Heart left ventricle (tissue), 16 donors: ENCODE data around the gene PAXX. TPM values are rescaled to one million over a fixed set of nuclear protein-coding genes. Genes with fewer than 3 reads are reported as not detected.
A peak's percentile ranks its signal among the peaks of the same experiment; 100 is the strongest.

Source experiments
- ATAC-seq, 4 donors: fragments of 200-7000 bp; cut with Tn5 transposase; one replicate each; pipeline ENCODE4 v1.9.1; 2020 to 2022; ENCODE audit warnings: moderate library complexity in 4 of 4, mild to moderate bottlenecking in 3 of 4, moderate number of reproducible peaks in 1 of 4
- DNase-seq, 5 donors: peaks; one replicate each; pipeline ENCODE4 v3.0.0-alpha.2; 2020
- H3K27ac ChIP-seq, 12 donors: fragments of 200-600 bp; sonication (generic) in 4 of 12; one replicate each; pipeline versions ENCODE4 v1.5.0 to v1.8.0; 2016 to 2022; ENCODE audit warnings: mild to moderate bottlenecking in 2 of 12
- H3K27me3 ChIP-seq, 9 donors: fragments of 200-600 bp; sonication (generic) in 2 of 9; one replicate each; pipeline versions ENCODE4 v1.5.1 to v1.8.0; 2016 to 2022; ENCODE audit warnings: mild to moderate bottlenecking in 3 of 9
- H3K36me3 ChIP-seq, 9 donors: fragments of 200-600 bp; sonication (generic) in 2 of 9; one replicate each; pipeline versions ENCODE4 v1.5.0 to v1.8.0; 2018 to 2022; ENCODE audit warnings: mild to moderate bottlenecking in 2 of 9
- H3K4me1 ChIP-seq, 12 donors: fragments of 200-600 bp; sonication (generic) in 4 of 12; one replicate each; pipeline versions ENCODE4 v1.5.0 to v1.8.0; 2016 to 2022; ENCODE audit warnings: mild to moderate bottlenecking in 3 of 12
- H3K4me3 ChIP-seq, 12 donors: fragments of 200-600 bp; sonication (generic) in 4 of 12; one replicate each; pipeline versions ENCODE4 v1.5.0 to v1.8.0; 2017 to 2022; ENCODE audit warnings: mild to moderate bottlenecking in 9 of 12, moderate library complexity in 4 of 12
- H3K9me3 ChIP-seq, 12 donors: fragments of 200-600 bp; sonication (generic) in 4 of 12; one replicate each; pipeline versions ENCODE4 v1.5.0 to v1.8.0; 2016 to 2022; ENCODE audit warnings: mild to moderate bottlenecking in 1 of 12
- CTCF ChIP-seq, 12 donors: fragments of 200-600 bp; sonication (generic) in 4 of 12; IDR thresholded peaks; one replicate each; pipeline versions ENCODE4 v1.5.0 to v1.8.0; 2018 to 2022; ENCODE audit warnings: antibody characterized with exemption in 12 of 12, mild to moderate bottlenecking in 5 of 12
- POLR2A ChIP-seq, 2 donors: fragments of 450-650 bp; IDR thresholded peaks; one replicate each; pipeline ENCODE4 v1.6.1; 2017; ENCODE audit warnings: antibody characterized with exemption in 2 of 2, mild to moderate bottlenecking in 2 of 2, moderate library complexity in 2 of 2
- WGBS, 4 donors: extraction: QIAGEN DNeasy Blood & Tissue Kit in 2 of 4; methylation state at CpG; one replicate each; pipeline versions ENCODE4 v1.1.5 to v1.1.7; 2013 to 2018; 5-methylcytosine and 5-hydroxymethylcytosine counted together
- intact Hi-C, 10 donors: fragments of 100-400 bp; cut with DNase I; formaldehyde crosslinking; loops; one replicate each; pipeline versions ENCODE4 v1.11.1 to v1.14.2; 2022
- polyA plus RNA-seq, 2 donors: library from polyadenylated mRNA; stranded (reverse); fragments of 200-250 nt; gene quantifications; one replicate each; pipeline ENCODE4 v1.2.3, GENCODE V29; 2013
- total RNA-seq, 9 donors: library from RNA; depleted of rRNA in 2 of 9; stranded (reverse); fragments of >200 nt in 2 of 9; fragmentation: NEBNext Ultra II Directional in 3 of 9; extraction: Animal tissue kit (Norgen Biotek cat#: 25700) in 3 of 9; gene quantifications; one replicate each; pipeline versions ENCODE4 v1.1.0 to v1.2.4, GENCODE V29; 2016 to 2023
- donor health status: ischemic (EF 13 %, LVEDD 7.1; RV severe dilation, severe dysfunction).
- donor health status: healthy with polysubstance abuse.
- donor health status: DM: no; HTN: yes; CAD: no.
- donor health status: DM: no; HTN: no; CAD: no.
- donor health status: ischemic (EF 25% LVEDD 6.9; RV normal size, moderate dysfunction).
- donor health status: ischemic (EF 25% LVEDD 5.7; RV mildly dilated, moderate dysfunction).
- donor health status: healthy.
- donor health status: DM: yes; HTN: yes; CAD: no.
- donor health status: ischemic (EF 35%, LVEDD 5.7; RV mildly dilated, moderate dysfunction).
- donor health status: nonischemic (EF 11% LVEDD 7.7; RV severe dilation, severe dysfunction).
- donor health status: DM: yes; HTN: yes; CAD: no.
- donor health status: PGD.
- donor health status: ischemic (EF 29% LVEDD 5.4; RV normal size, mild dysfunction).
- donor health status: nonischemic (EF 23%, LVEDD 6.1; RV moderate dilation, normal function).

The PAXX gene
- total and polyA plus RNA-seq, 11 donors, result 15.0 to 57.3 (median 20.9) TPM

- Histone ChIP-seq H3K36me3 (no peaks in the 10 kb centered on the region), H3K4me3 (no peak overlapping the region), H3K27ac (no peak overlapping the region), H3K27me3 (no peaks in the 10 kb centered on the region), H3K4me1 (peaks cover 4 to 46% (median 28%) of the 10 kb centered on the region in 12 donors), H3K9me3 (no peaks in the 10 kb centered on the region)
- DNase-seq, result no peak
- ATAC-seq, result no peak
- intact Hi-C loops, result no loop called here
- TF ChIP-seq POLR2A (IDR thresholded peaks at IDR 0.05) (no peak), CTCF (IDR thresholded peaks at IDR 0.05) (no peak)
- 82 to 95% (median 90%) methylated on average over 4 to 12 of the region's 12 CpGs for WGBS, 4 donors
Observed at GRCh38 chr9:136963751-136964150, 28.5 kb upstream of the PAXX start.

- Histone ChIP-seq H3K27me3 (no peaks in the 10 kb centered on the region), H3K27ac (no peak overlapping the region), H3K36me3 (no peaks in the 10 kb centered on the region), H3K4me1 (peaks cover 4 to 48% (median 28%) of the 10 kb centered on the region in 12 donors), H3K4me3 (no peak overlapping the region), H3K9me3 (no peaks in the 10 kb centered on the region)
- ATAC-seq (peak in 2 of 4 donors; percentile 8 to 21), DNase-seq (no peak)
- TF ChIP-seq CTCF (IDR thresholded peaks at IDR 0.05) (no peak), POLR2A (IDR thresholded peaks at IDR 0.05) (no peak)
- intact Hi-C loops, result no loop called here
- 71 to 83% (median 74%) methylated on average over 11 to 22 of the region's 22 CpGs for WGBS, 4 donors
Observed at GRCh38 chr9:136964171-136964689, 28.0 kb upstream of the PAXX start.

- no peaks in the 10 kb centered on the region for H3K9me3 ChIP-seq
- no peaks in the 10 kb centered on the region for H3K27me3 ChIP-seq
- WGBS, 4 donors, result 89 to 93% (median 91%) methylated on average over 26 of the region's 26 CpGs
- TF ChIP-seq POLR2A (IDR thresholded peaks at IDR 0.05) (no peak), CTCF (IDR thresholded peaks at IDR 0.05) (no peak)
- no peak for ATAC-seq
- H3K4me1 ChIP-seq, result peaks cover 4 to 49% (median 28%) of the 10 kb centered on the region in 12 donors
- DNase-seq, result no peak
- no peaks in the 10 kb centered on the region for H3K36me3 ChIP-seq
- no peak overlapping the region for H3K4me3 ChIP-seq
- intact Hi-C loops, result no loop called here
- no peak overlapping the region for H3K27ac ChIP-seq
Observed at GRCh38 chr9:136964833-136965422, 27.3 kb upstream of the PAXX start.

GRCh38 chr9:136965771-136966484 lies 26.3 kb upstream of the PAXX start:
- no peak for TF ChIP-seq POLR2A (IDR thresholded peaks at IDR 0.05)
- TF ChIP-seq CTCF (IDR thresholded peaks at IDR 0.05), result no peak
- no peaks in the 10 kb centered on the region for H3K27me3 ChIP-seq
- ATAC-seq (peak in 2 of 4 donors; percentile 8 to 19), DNase-seq (peak in 1 of 5 donors; percentile 24)
- H3K9me3 ChIP-seq, result no peaks in the 10 kb centered on the region
- peaks cover 4 to 47% (median 27%) of the 10 kb centered on the region in 12 donors for H3K4me1 ChIP-seq
- peak overlapping the region in 3 of 12 donors; percentile 20 to 26 (median 26) for H3K4me3 ChIP-seq
- H3K27ac ChIP-seq, result no peak overlapping the region
- intact Hi-C loops, result no loop called here
- WGBS, 4 donors, result 27 to 32% (median 30%) methylated on average over 23 of the region's 23 CpGs
- no peaks in the 10 kb centered on the region for H3K36me3 ChIP-seq
